ENCODE results near the gene UIMC1.
"Not testable (repeated sequence)": the region's sequence is repeated elsewhere in the genome, so short reads cannot be mapped to it uniquely, and the experiment has no call there.

UIMC1 gene

DNA sequence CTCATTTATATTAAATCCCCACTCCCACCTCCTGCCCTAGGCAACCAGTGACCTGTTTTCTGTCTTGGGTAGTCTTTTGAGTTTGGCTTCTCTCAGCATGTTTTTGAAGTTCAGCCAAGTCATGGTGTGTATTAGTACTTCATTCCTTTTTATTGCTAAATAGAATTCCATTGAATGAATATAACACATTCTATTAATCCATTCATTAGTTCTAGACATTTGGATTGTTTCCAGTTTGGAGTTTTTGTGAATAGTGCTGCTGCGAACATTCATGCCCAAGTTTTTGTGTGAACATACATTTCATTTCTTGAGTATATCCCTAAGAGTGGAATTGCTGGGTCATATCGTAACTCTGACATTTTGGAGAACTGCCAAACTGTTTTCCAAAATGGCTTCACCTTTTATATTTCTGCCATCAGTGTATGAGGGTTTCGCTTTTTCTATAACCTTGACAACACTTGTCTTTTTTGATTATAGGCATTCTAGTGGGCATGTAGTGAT, 18.6 kb upstream of the UIMC1 start:
- H3K9me3 Mint-ChIP-seq: no peaks in the 10 kb centered on the region
- DNase-seq (no peak), ATAC-seq (replicated peaks) (no peak)
- H3K36me3 Mint-ChIP-seq (ENCODE audit: insufficient read depth): peaks cover 30% of the 10 kb centered on the region
- peak overlapping the region in 1 of 2 donors; percentile 4 for H3K4me3 Mint-ChIP-seq
- H3K27me3 Mint-ChIP-seq: no peaks in the 10 kb centered on the region
- H3K4me1 Mint-ChIP-seq (ENCODE audit: low read depth in 2 of 2): peaks cover 26 to 36% of the 10 kb centered on the region in 2 donors
- H3K27ac Mint-ChIP-seq: peak overlapping the region; percentile 6 to 98

DNA sequence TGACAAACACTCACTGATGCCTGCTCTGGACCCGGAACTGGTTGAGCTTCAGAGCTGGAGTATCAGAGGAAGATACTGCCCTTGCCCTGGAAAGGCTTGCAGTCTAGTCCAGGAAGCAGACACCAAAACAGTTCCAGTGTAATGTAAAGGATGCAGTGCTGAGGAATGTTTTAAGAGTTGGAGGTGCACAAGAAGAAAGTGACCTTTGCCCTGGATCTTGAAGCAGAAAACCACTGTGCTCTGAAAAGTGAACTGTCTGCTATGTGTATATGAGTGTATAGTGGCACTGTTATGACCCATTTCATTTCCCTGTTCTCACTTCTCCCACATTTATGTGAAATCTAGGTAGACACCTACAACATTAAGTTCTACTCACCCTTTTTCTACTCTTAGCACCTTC, 18.0 kb upstream of the UIMC1 start:
- Mint-ChIP-seq H3K27ac (peak overlapping the region; percentile 6 to 98), H3K36me3 (ENCODE audit: insufficient read depth) (peaks cover 30% of the 10 kb centered on the region)

DNA sequence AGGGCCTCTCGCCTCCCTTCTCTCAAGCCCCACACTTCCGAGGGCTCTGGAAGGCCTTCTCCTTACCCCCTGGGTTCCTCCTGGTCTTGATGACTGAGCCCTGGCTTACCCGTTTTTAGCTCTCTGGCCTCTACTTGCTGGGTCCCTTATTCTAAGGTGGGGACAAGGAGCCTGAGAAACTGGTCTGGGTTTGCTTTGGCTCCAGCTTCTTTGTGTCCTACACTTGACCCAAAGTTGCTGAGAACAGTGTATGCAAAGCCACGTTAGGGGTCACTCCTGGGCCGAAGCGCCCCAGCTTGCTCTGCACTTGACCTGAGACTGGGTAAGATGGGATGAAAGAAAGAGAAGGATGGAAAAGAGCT, 16.7 kb upstream of the UIMC1 start:
- peak; percentile 5 for ATAC-seq (replicated peaks)
- Mint-ChIP-seq H3K9me3 (no peaks in the 10 kb centered on the region), H3K4me3 (peak overlapping the region; percentile 92 to 93), H3K36me3 (ENCODE audit: insufficient read depth) (peaks cover 30% of the 10 kb centered on the region), H3K27me3 (no peaks in the 10 kb centered on the region), H3K4me1 (ENCODE audit: low read depth in 2 of 2) (peaks cover 26 to 36% of the 10 kb centered on the region in 2 donors), H3K27ac (peak overlapping the region; percentile 96 to 98)
- peak in 1 of 3 experiments; percentile 15 for DNase-seq

More for the DNA sequence above, 18.0 kb upstream of the UIMC1 start:
- peaks cover 26 to 36% of the 10 kb centered on the region in 2 donors for H3K4me1 Mint-ChIP-seq (ENCODE audit: low read depth in 2 of 2)
- no peaks in the 10 kb centered on the region for H3K27me3 Mint-ChIP-seq
- H3K4me3 Mint-ChIP-seq: peak overlapping the region in 1 of 2 donors; percentile 4
- ATAC-seq (replicated peaks) (no peak), DNase-seq (no peak)
- no peaks in the 10 kb centered on the region for H3K9me3 Mint-ChIP-seq

DNA sequence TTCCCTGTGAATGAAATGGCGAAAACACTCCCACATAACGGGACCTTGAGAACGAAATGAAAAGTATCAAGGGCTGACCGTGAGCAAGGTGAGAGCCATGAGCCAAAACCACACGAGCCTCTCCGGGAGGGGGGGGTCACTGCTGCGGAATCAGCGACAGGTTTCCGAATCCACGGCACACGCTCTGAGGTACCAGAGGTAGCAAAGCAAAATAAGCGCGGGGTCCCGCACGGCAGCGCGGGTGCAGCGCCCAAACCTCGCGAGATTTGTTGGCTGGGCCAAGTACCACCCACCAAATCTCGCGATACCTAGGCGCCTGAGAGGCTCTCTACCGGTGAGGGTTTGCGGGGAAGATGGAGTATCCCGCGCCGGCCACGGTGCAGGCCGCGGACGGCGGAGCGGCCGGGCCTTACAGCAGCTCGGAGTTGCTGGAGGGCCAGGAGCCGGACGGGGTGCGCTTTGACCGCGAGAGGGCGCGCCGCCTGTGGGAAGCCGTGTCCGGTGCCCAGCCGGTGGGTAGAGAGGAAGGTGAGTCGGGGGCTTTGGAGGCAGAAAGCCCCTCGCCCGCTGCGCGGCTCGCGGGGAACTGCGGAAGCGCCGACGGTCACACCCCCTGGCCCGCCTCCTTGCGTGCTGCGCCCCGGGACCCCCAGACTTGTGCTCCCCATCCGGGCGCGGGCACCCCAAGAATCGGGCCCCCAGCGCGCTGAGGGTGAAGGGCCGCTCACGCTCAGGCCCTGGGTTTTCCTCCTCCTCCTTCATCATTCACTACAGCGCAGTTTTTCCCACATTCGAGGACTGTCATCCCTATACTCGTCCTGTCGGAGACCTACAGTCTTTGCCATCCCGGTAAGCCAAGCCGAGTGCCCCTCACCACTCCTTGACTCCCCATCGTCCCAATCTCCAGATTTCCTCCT, 16.1 kb upstream of the UIMC1 start, which contains the start of gene ZNF346:
Gene ZNF346 (plus strand): TSS at position 311 of the 917 bp plus-strand sequence. CDS start 43 bp downstream, at position 354.
- peak; percentile 95 for ATAC-seq (replicated peaks)
- Mint-ChIP-seq H3K9me3 (no peaks in the 10 kb centered on the region), H3K36me3 (ENCODE audit: insufficient read depth) (peaks cover 25% of the 10 kb centered on the region), H3K27ac (peak within 1 kb of the TSS; percentile 96 to 98), H3K4me1 (ENCODE audit: low read depth in 2 of 2) (peaks cover 26 to 36% of the 10 kb centered on the region in 2 donors), H3K4me3 (peak within 1 kb of the TSS; percentile 92 to 93), H3K27me3 (no peaks in the 10 kb centered on the region)
- peak; percentile 87 to 91 (median 90) for DNase-seq

GRCh38 chr5:177020033-177020432, 13.5 kb upstream of the UIMC1 start:
- DNase-seq (no peak), ATAC-seq (replicated peaks) (no peak)
- no peak overlapping the region for H3K4me3 Mint-ChIP-seq
- H3K27me3 Mint-ChIP-seq: no peaks in the 10 kb centered on the region
- peaks cover 25 to 31% of the 10 kb centered on the region in 2 donors for H3K4me1 Mint-ChIP-seq (ENCODE audit: low read depth in 2 of 2)
- H3K27ac Mint-ChIP-seq: peak overlapping the region in 1 of 2 donors; percentile 9
- peaks cover 25% of the 10 kb centered on the region for H3K36me3 Mint-ChIP-seq (ENCODE audit: insufficient read depth)
- H3K9me3 Mint-ChIP-seq: no peaks in the 10 kb centered on the region

DNA sequence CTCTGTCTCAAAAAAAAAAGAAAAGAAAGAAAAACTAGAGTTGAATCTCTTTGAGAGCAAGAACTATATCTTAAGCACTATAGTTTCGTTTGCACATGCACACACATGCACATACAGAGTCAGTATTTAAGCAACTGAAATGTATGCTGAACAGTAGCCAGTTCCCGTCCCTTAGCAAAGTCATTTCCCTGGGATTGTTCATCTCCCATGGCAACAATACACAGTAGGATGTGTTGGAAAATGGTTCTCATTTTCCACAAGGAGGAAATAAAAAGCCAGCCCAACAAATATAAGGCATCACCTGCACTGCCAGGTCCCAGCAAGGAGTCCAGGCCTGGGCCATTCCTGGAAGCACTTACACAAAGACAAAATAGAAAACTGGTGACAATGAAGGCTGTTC, 11.8 kb upstream of the UIMC1 start:
- Mint-ChIP-seq H3K27me3 (no peaks in the 10 kb centered on the region), H3K27ac (no peak overlapping the region), H3K36me3 (ENCODE audit: insufficient read depth) (peaks cover 17% of the 10 kb centered on the region), H3K9me3 (no peaks in the 10 kb centered on the region), H3K4me3 (no peak overlapping the region), H3K4me1 (ENCODE audit: low read depth in 2 of 2) (peaks cover 14 to 17% of the 10 kb centered on the region in 2 donors)
- DNase-seq (no peak), ATAC-seq (replicated peaks) (no peak)

DNA sequence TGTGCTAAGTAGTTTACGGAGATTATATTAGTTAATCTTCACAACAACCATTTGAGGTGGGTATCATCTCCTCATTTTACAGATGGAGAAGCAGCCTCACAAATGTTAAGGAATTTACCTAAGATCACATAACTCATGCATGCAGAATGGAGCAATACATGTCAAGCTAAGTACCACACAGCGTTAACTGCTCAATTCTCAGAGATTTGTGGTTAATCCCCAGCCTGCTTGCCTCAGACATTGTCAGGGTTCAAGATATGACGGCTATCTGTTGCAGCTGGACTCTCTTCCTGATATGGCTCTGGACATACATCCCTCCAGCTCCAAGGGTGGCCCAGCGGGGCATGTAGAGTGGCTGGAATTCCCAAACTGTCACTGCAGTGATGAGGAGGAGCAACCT, 8.6 kb upstream of the UIMC1 start:
- Mint-ChIP-seq H3K27ac (no peak overlapping the region), H3K9me3 (no peaks in the 10 kb centered on the region), H3K27me3 (no peaks in the 10 kb centered on the region), H3K36me3 (ENCODE audit: insufficient read depth) (no peaks in the 10 kb centered on the region), H3K4me3 (no peak overlapping the region), H3K4me1 (ENCODE audit: low read depth in 2 of 2) (no peaks in the 10 kb centered on the region)
- ATAC-seq (replicated peaks) (no peak), DNase-seq (no peak)

DNA sequence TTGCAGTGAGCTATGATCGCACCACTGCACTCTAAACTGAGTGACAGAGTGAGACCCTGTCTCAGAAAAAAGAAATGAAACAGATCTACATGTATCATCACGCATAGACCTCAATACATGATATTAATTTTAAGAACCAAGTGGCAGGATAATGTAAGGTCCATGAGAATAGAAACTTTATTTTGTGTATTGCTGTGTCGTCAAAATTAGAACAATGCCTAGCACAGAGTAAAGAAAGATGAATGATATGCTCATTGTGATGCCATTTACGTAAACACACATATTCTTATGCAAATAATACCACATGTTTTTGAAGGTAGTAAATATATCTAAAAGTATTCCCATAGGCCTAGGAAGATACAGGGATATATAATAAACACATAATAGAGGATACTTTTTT, 3.6 kb upstream of the UIMC1 start:
- no peaks in the 10 kb centered on the region for H3K9me3 Mint-ChIP-seq
- H3K27ac Mint-ChIP-seq: no peak overlapping the region
- peaks cover 13% of the 10 kb centered on the region in 2 donors for H3K4me1 Mint-ChIP-seq (ENCODE audit: low read depth in 2 of 2)
- peaks cover 22% of the 10 kb centered on the region for H3K36me3 Mint-ChIP-seq (ENCODE audit: insufficient read depth)
- no peak overlapping the region for H3K4me3 Mint-ChIP-seq
- no peaks in the 10 kb centered on the region for H3K27me3 Mint-ChIP-seq
- DNase-seq (no peak), ATAC-seq (replicated peaks) (no peak)

- ATAC-seq (replicated peaks) (no peak), DNase-seq (no peak)
- no peaks in the 10 kb centered on the region for H3K9me3 Mint-ChIP-seq
- no peaks in the 10 kb centered on the region for H3K27me3 Mint-ChIP-seq
- H3K4me3 Mint-ChIP-seq: no peak overlapping the region
- H3K27ac Mint-ChIP-seq: no peak overlapping the region
- peaks cover 22% of the 10 kb centered on the region for H3K36me3 Mint-ChIP-seq (ENCODE audit: insufficient read depth)
- peaks cover 16 to 26% of the 10 kb centered on the region in 2 donors for H3K4me1 Mint-ChIP-seq (ENCODE audit: low read depth in 2 of 2)
These were observed 2.1 kb upstream of the UIMC1 start for GRCh38 chr5:177008716-177009115.

- H3K4me3 Mint-ChIP-seq: peak overlapping the region; percentile 96 to 98
- ATAC-seq (replicated peaks) (peak; percentile 57), DNase-seq (peak; percentile 27 to 61 (median 47))
- peaks cover 22 to 38% of the 10 kb centered on the region in 2 donors for H3K4me1 Mint-ChIP-seq (ENCODE audit: low read depth in 2 of 2)
- no peaks in the 10 kb centered on the region for H3K27me3 Mint-ChIP-seq
- peaks cover 22% of the 10 kb centered on the region for H3K36me3 Mint-ChIP-seq (ENCODE audit: insufficient read depth)
- no peaks in the 10 kb centered on the region for H3K9me3 Mint-ChIP-seq
- H3K27ac Mint-ChIP-seq: peak overlapping the region; percentile 94 to 96
These were observed 837 bp downstream of the UIMC1 start for GRCh38 chr5:177005619-177006264.

DNA sequence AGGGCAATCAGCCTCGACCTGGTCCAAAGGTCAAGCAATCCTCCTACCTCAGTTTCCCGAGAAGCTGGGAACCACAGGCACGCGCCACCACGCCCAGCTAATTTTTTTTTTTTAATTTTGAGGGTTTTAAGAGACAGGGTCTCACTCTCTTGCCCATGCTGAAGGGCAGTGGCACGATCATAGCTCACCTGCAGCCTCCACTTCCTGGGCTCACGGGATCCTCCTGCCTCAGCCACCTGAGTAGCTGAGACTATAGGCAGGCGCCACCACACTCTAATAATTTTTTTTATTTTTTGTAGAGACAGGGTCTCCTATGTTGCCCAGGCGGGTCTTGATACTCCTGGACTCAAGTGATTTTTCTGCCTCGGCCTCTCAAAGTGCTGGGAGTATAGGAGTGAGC, 1.6 kb downstream of the UIMC1 start:
- Mint-ChIP-seq H3K27me3 (no peaks in the 10 kb centered on the region), H3K36me3 (ENCODE audit: insufficient read depth) (peaks cover 22% of the 10 kb centered on the region), H3K9me3 (no peaks in the 10 kb centered on the region), H3K27ac (peak overlapping the region in 1 of 2 donors; percentile 96), H3K4me3 (peak overlapping the region; percentile 96 to 98), H3K4me1 (ENCODE audit: low read depth in 2 of 2) (peaks cover 22 to 42% of the 10 kb centered on the region in 2 donors)
- DNase-seq (no peak), ATAC-seq (replicated peaks) (no peak)

- Mint-ChIP-seq H3K36me3 (ENCODE audit: insufficient read depth) (peaks cover 22% of the 10 kb centered on the region), H3K27ac (no peak overlapping the region), H3K9me3 (no peaks in the 10 kb centered on the region), H3K4me1 (ENCODE audit: low read depth in 2 of 2) (peaks cover 28 to 49% of the 10 kb centered on the region in 2 donors), H3K27me3 (no peaks in the 10 kb centered on the region), H3K4me3 (peak overlapping the region in 1 of 2 donors; percentile 96)
- DNase-seq: no peak
- no peak for ATAC-seq (replicated peaks)
These were observed 2.9 kb downstream of the UIMC1 start for GRCh38 chr5:177003649-177004048.

GRCh38 chr5:176999526-176999925, 7.1 kb downstream of the UIMC1 start:
- ATAC-seq (replicated peaks); H3K9me3 Mint-ChIP-seq; H3K36me3 Mint-ChIP-seq (ENCODE audit: insufficient read depth); H3K4me3 Mint-ChIP-seq; H3K27me3 Mint-ChIP-seq; DNase-seq: not testable (repeated sequence)
- Mint-ChIP-seq H3K27ac (peak overlapping the region in 1 of 2 donors; percentile 75), H3K4me1 (ENCODE audit: low read depth in 2 of 2) (peaks cover 33 to 57% of the 10 kb centered on the region in 2 donors)
